ENCODE data around the gene MIEF2.

Gene MIEF2

DNA sequence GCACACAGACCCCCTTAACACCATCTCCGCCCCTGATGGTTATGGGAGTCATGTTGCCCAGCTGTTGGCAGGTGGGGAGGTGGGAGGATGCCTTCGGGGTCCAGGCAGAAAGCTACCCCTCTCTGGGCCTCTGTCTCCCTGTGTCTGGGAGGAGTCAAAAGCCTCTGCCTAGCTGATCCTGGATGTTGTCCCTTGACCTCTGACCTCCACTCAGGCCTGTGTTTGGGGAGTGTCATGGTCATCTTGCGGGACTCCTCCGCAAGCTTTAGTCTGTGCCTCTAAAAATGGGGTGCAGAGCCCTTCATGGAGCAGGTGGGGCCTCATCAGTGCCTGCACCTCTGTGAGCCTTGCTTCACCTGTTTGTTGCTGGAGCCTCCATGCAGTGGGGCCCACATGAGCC, 31.2 kb upstream of the MIEF2 start:
- DNase-seq (ENCODE audit: low read depth) = no peak
- TF ChIP-seq, protein P1, sequence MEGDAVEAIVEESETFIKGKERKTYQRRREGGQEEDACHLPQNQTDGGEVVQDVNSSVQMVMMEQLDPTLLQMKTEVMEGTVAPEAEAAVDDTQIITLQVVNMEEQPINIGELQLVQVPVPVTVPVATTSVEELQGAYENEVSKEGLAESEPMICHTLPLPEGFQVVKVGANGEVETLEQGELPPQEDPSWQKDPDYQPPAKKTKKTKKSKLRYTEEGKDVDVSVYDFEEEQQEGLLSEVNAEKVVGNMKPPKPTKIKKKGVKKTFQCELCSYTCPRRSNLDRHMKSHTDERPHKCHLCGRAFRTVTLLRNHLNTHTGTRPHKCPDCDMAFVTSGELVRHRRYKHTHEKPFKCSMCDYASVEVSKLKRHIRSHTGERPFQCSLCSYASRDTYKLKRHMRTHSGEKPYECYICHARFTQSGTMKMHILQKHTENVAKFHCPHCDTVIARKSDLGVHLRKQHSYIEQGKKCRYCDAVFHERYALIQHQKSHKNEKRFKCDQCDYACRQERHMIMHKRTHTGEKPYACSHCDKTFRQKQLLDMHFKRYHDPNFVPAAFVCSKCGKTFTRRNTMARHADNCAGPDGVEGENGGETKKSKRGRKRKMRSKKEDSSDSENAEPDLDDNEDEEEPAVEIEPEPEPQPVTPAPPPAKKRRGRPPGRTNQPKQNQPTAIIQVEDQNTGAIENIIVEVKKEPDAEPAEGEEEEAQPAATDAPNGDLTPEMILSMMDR (conservative IDR thresholded peaks at IDR 0.05; ENCODE audit: low read depth, low read length) = no peak

DNA sequence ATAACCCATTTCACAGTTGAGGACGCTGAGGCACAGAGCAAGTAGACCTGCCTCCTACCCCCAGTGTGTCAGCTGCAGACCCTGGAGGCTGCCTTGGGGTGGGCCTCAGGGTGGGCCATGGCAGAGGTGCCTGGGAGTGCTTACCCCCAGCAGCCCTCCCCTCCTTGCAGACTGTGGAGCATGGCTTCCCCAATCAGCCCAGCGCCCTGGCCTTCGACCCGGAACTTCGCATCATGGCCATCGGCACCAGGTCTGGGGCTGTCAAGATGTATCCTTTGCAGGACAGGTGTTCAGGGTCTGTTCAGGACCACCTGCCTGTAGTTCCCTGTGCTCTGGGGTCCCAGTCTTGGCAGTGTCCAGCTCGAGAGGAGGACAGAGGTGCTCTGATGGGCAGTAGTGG, 30.7 kb upstream of the MIEF2 start:
- no peak overlapping the region for H3K4me3 ChIP-seq (ENCODE audit: low read depth, low read length)
- DNase-seq (ENCODE audit: low read depth) = no peak
- TF ChIP-seq, protein P1 (conservative IDR thresholded peaks at IDR 0.05; ENCODE audit: low read depth, low read length) = no peak

More for the DNA sequence above, 31.2 kb upstream of the MIEF2 start:
- H3K4me3 ChIP-seq (ENCODE audit: low read depth, low read length) = no peak overlapping the region

DNA sequence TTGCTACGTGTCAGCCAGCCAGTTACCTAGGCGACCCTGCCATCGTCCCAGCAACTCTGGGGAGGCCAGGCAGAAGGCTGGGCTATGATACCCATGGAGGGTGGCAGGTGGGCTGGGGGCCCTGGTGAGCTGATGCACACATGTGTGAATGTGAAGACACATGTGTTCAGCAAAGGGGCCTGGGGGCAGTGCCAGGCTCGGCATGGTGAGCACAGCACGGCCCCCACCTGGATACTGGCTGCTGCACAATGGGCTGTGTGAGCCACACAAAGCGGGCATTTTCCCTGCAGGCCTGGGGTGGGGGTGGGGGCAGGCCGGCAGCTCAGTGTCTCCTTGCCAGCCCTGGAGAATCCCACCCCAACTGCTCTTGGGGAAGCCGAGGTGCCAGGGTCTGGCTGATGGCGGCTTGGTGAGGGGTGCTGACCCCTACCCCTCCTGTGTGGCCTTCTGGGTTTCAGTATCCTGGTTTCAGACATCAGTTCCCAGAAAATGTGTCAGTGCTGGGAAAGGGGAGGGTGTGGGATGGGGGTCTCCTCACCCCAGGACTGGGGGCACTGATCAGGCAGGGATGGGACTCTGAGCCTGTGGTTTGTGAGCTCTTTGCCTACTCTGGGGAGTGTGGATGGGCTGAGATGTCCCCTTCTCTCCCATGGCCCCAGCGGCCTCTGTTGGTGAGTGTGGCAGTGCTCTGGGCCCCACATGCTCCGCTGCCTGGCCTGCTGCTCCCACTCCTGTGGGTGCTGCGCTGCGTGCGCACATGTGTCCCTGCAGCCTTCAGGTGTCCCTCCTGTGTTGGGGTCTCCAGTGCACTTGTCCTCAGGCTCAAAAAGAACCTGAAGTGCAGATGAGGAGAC, 29.9 kb upstream of the MIEF2 start:
- no peak overlapping the region for H3K4me3 ChIP-seq (ENCODE audit: low read depth, low read length)
- TF ChIP-seq, protein P1 (conservative IDR thresholded peaks at IDR 0.05; ENCODE audit: low read depth, low read length) = no peak
- no peak for DNase-seq (ENCODE audit: low read depth)

DNA sequence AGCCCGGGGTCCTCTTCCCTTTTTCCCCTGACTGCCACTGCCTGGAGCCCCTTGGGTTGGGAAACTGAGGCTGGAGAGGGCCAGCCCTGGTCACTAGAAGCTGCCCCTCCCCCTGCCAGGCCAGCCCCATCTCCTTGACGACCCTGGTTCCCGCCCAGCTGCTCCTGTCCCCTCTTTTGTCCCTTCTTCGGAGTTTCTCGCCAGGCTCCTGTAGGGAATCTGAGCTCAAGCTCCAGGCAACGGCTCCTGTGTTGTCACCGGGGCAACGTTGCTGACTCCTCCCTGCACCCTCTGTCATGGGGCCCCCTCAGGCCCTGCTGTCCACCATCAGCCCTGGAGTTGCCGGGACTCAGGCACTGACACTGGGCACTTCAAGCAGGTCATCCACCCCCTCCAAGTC, 29.3 kb upstream of the MIEF2 start:
- H3K4me3 ChIP-seq (ENCODE audit: low read depth, low read length) = no peak overlapping the region
- TF ChIP-seq, protein P1 (conservative IDR thresholded peaks at IDR 0.05; ENCODE audit: low read depth, low read length) = no peak
- DNase-seq (ENCODE audit: low read depth) = no peak

DNA sequence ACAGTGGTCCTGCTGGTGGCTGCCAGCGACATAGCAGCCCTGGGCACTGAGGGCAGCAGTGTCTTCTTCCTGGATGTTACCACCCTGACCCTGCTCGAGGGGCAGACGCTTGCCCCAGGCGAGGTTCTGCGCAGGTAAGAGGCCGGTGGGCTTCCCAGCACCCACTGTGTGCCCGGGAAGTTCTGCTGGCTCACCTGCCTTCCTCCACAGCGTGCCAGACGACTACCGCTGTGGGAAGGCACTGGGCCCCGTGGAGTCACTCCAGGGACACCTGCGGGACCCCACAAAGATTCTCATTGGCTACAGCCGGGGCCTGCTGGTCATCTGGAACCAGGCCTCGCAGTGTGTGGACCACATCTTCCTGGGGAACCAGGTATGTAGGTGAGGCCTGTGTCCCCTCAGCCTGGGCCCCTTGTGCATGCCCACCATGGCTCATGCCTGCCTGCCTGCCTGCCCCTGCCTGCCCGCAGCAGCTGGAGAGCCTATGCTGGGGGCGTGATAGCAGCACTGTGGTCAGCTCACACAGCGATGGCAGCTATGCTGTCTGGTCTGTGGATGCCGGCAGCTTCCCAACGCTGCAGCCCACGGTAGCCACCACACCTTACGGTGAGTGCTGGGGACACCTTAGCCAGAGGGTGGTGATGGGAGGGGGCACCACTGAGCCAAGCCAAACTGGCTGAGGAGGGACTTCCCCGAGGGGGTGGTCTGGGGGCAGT, 26.5 kb upstream of the MIEF2 start:
- DNase-seq (ENCODE audit: low read depth) = no peak
- TF ChIP-seq, protein P1 (conservative IDR thresholded peaks at IDR 0.05; ENCODE audit: low read depth, low read length) = no peak
- no peak overlapping the region for H3K4me3 ChIP-seq (ENCODE audit: low read depth, low read length)

DNA sequence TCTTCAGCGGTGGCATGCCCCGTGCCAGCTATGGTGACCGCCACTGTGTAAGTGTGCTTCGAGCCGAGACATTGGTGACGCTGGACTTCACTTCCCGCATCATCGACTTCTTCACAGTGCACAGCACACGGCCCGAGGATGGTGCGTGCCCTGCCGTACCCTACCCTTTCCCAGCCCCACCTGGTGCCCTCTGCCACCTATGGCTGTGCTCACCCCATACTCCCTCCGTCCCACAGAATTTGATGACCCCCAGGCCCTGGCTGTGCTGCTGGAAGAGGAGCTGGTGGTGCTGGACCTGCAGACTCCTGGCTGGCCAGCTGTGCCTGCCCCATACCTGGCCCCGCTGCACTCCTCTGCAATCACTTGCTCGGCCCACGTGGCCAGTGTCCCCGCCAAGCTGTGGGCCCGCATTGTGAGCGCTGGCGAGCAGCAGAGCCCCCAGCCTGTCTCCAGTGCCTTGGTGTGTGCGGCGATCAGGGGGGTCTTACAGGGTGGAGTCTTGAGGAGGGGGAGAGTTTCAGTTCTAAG, 25.5 kb upstream of the MIEF2 start:
- TF ChIP-seq, protein P1 (conservative IDR thresholded peaks at IDR 0.05; ENCODE audit: low read depth, low read length) = no peak
- H3K4me3 ChIP-seq (ENCODE audit: low read depth, low read length) = no peak overlapping the region
- no peak for DNase-seq (ENCODE audit: low read depth)
